OCI-LY3 (cell line): ENCODE measurements around the gene CBR3.

Source experiments
- H2AFZ ChIP-seq: fragments of 200-600, 300-600 bp; shearing (Covaris generic); 2 replicates; pipeline ENCODE4 v1.6.0; 2014; ENCODE audit warnings: antibody characterized with exemption, low read depth, low read length
- H3K27ac ChIP-seq: fragments of 200-600, 300-600 bp; sonication (generic); 2 replicates; pipeline ENCODE4 v1.5.1; 2014; ENCODE audit warnings: mild to moderate bottlenecking, low read length, moderate library complexity, mixed read lengths
- H3K27me3 ChIP-seq: fragments of 200-600, 300-600 bp; sonication (generic); 2 replicates; pipeline ENCODE4 v1.6.1; 2014; ENCODE audit warnings: low read depth, low read length, mixed read lengths
- H3K36me3 ChIP-seq: fragments of 200-600, 300-600 bp; sonication (generic); replicated peaks from 2 replicates; pipeline ENCODE3; 2014; ENCODE audit warnings: low read depth, low read length, mixed read lengths
- H3K4me1 ChIP-seq: fragments of 300-600, 200-600 bp; sonication (generic); 2 replicates; pipeline ENCODE4 v1.6.1; 2014; ENCODE audit warnings: low read length, mixed read lengths
- H3K4me2 ChIP-seq: fragments of 200-600, 300-600 bp; sonication (generic); 2 replicates; pipeline ENCODE4 v1.6.1; 2014; ENCODE audit warnings: low read length, mixed read lengths
- H3K4me3 ChIP-seq: fragments of 300-600, 200-600 bp; sonication (generic); 2 replicates; pipeline ENCODE4 v1.5.1; 2014; ENCODE audit warnings: antibody characterized with exemption, mild to moderate bottlenecking, low read length, moderate library complexity
- H3K79me2 ChIP-seq: fragments of 300-600, 200-600 bp; shearing (Covaris generic); 2 replicates; pipeline ENCODE4 v1.6.1; 2014; ENCODE audit warnings: mild to moderate bottlenecking, low read length, mixed read lengths
- H3K9ac ChIP-seq: fragments of 300-600, 200-600 bp; shearing (Covaris generic); 2 replicates; pipeline ENCODE4 v1.6.0; 2014; ENCODE audit warnings: mild to moderate bottlenecking, low read length, moderate library complexity
- H3K9me3 ChIP-seq: fragments of 200-600, 300-600 bp; shearing (Covaris generic); 2 replicates; pipeline ENCODE4 v1.6.1; 2014; ENCODE audit warnings: low read length, mixed read lengths; ENCODE audit not compliant: insufficient read depth
- H4K20me1 ChIP-seq: fragments of 200-600, 300-600 bp; sonication (generic); 2 replicates; pipeline ENCODE4 v1.6.1; 2016; ENCODE audit warnings: low read length, mixed read lengths; ENCODE audit not compliant: insufficient read depth
- EZH2phosphoT487 ChIP-seq: fragments of 200-600 bp; shearing (Covaris generic); IDR thresholded peaks from 2 replicates; pipeline ENCODE4 v1.6.1; 2018; ENCODE audit warnings: antibody characterized with exemption, mixed run types, low read depth
- TF ChIP-seq, protein P1 (sequence below): fragments of 200-600, 300-600 bp; sonication (generic); IDR thresholded peaks from 2 replicates; pipeline ENCODE4 v1.5.1; 2014; ENCODE audit warnings: antibody characterized with exemption, low read length, low read depth

The CBR3 gene

DNA sequence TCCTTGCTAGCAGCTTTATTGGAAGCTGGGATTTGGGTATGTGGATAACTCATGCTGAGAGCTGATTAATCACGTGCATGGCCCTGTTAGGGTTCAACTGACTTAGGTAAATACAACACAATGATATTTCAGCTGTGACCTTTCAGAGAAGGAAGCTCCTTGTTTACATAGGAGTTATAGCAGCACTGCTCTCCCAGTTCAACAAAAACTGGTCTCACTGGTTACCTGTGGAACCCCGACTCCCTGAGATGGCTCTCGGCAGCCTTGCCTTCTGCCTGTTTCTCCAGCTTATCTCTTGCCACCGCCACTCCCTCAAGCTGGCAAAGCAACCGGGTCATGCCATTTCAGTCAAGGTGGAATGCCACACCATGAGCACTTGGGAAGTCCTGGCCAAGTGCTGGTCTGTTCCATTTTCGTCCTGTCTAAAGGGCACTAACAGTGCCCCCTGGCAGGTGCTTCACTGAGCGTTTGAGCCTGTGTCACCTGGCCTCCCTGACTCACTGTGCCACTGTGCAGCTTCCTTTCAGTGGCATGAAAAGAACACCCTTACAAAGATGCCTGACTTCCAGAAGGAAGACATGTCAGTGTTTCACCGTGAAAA is 53.3 kb downstream of the CBR3 start:
- no peak overlapping the region for H3K4me2 ChIP-seq

DNA sequence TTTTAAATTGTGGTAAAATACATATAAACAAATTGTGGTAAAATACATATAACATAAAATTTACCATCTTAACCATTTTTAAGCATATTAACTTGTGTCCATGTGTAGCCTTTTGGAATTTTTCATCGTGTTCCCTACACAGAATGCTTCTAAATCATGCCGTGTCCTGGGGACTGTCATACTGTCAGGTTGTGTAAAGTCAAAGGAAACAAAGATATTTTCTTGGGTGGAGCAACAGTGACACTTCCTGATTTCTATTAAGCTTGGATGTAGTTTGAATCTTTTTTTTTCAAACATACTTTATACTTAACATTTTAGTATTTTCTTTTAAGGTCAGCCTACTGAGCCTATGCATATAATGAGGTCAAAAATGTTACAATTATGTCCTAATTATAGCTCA is 54.1 kb downstream of the CBR3 start:
- H2AFZ ChIP-seq, result no peak overlapping the region
- H3K4me3 ChIP-seq, result no peak overlapping the region
- H3K27me3 ChIP-seq, result no peaks in the 10 kb centered on the region
- H3K4me1 ChIP-seq, result no peaks in the 10 kb centered on the region
- TF ChIP-seq EZH2phosphoT487, result no peak
- TF ChIP-seq, protein P1, sequence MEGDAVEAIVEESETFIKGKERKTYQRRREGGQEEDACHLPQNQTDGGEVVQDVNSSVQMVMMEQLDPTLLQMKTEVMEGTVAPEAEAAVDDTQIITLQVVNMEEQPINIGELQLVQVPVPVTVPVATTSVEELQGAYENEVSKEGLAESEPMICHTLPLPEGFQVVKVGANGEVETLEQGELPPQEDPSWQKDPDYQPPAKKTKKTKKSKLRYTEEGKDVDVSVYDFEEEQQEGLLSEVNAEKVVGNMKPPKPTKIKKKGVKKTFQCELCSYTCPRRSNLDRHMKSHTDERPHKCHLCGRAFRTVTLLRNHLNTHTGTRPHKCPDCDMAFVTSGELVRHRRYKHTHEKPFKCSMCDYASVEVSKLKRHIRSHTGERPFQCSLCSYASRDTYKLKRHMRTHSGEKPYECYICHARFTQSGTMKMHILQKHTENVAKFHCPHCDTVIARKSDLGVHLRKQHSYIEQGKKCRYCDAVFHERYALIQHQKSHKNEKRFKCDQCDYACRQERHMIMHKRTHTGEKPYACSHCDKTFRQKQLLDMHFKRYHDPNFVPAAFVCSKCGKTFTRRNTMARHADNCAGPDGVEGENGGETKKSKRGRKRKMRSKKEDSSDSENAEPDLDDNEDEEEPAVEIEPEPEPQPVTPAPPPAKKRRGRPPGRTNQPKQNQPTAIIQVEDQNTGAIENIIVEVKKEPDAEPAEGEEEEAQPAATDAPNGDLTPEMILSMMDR, result no peak
- H3K4me2 ChIP-seq, result no peak overlapping the region
- H3K9me3 ChIP-seq, result no peaks in the 10 kb centered on the region
- H3K36me3 ChIP-seq, result no peaks in the 10 kb centered on the region
- no peak overlapping the region for H3K9ac ChIP-seq
- H4K20me1 ChIP-seq, result no peaks in the 10 kb centered on the region
- no peaks in the 10 kb centered on the region for H3K79me2 ChIP-seq
- H3K27ac ChIP-seq, result no peak overlapping the region

More for the DNA sequence above, 53.3 kb downstream of the CBR3 start:
- no peaks in the 10 kb centered on the region for H3K27me3 ChIP-seq
- no peaks in the 10 kb centered on the region for H3K79me2 ChIP-seq
- H3K9me3 ChIP-seq, result no peaks in the 10 kb centered on the region
- no peaks in the 10 kb centered on the region for H3K4me1 ChIP-seq
- no peak overlapping the region for H2AFZ ChIP-seq
- H3K36me3 ChIP-seq, result no peaks in the 10 kb centered on the region
- no peak for TF ChIP-seq EZH2phosphoT487
- TF ChIP-seq, protein P1, result no peak
- H3K27ac ChIP-seq, result no peak overlapping the region
- no peaks in the 10 kb centered on the region for H4K20me1 ChIP-seq
- H3K4me3 ChIP-seq, result no peak overlapping the region
- no peak overlapping the region for H3K9ac ChIP-seq

GRCh38 chr21:36190736-36191135 is 55.9 kb downstream of the CBR3 start:
- H3K27ac ChIP-seq, result no peak overlapping the region
- no peak overlapping the region for H3K4me2 ChIP-seq
- no peaks in the 10 kb centered on the region for H4K20me1 ChIP-seq
- H3K9me3 ChIP-seq, result no peaks in the 10 kb centered on the region
- TF ChIP-seq, protein P1, result no peak
- no peak for TF ChIP-seq EZH2phosphoT487
- H3K4me3 ChIP-seq, result no peak overlapping the region
- no peaks in the 10 kb centered on the region for H3K4me1 ChIP-seq
- no peaks in the 10 kb centered on the region for H3K79me2 ChIP-seq
- no peaks in the 10 kb centered on the region for H3K27me3 ChIP-seq
- no peak overlapping the region for H2AFZ ChIP-seq
- H3K36me3 ChIP-seq, result no peaks in the 10 kb centered on the region
- H3K9ac ChIP-seq, result no peak overlapping the region

DNA sequence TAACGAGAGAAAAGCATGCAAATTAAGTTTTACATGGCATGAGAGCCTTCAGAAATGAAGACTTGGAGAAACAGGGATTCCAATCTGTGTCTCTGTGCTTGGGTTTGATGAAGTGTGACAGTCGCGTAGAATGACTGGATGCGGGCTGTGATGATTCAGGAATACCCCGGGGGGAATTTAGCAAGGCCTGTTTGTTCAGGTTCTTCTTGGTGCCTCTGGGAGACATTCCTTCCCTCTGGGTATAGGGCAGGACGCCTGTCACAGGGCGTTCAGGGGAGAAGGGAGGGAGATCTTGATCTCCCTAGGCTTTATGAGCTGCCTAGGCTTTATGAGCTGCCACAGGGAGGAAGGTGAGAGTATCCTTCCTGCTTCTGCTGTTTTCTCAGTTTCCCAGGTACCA is 58.3 kb downstream of the CBR3 start:
- H3K27ac ChIP-seq, result no peak overlapping the region
- no peaks in the 10 kb centered on the region for H3K36me3 ChIP-seq
- no peaks in the 10 kb centered on the region for H3K27me3 ChIP-seq
- no peaks in the 10 kb centered on the region for H3K79me2 ChIP-seq
- H3K9ac ChIP-seq, result no peak overlapping the region
- no peak overlapping the region for H2AFZ ChIP-seq
- no peaks in the 10 kb centered on the region for H3K9me3 ChIP-seq
- H3K4me3 ChIP-seq, result no peak overlapping the region
- TF ChIP-seq, protein P1, result no peak
- TF ChIP-seq EZH2phosphoT487, result no peak
- no peaks in the 10 kb centered on the region for H4K20me1 ChIP-seq
- H3K4me2 ChIP-seq, result no peak overlapping the region
- H3K4me1 ChIP-seq, result no peaks in the 10 kb centered on the region
